ENCODE measurements around the gene TRMT11.
"Not testable (repeated sequence)": the region's sequence is repeated elsewhere in the genome, so short reads cannot be mapped to it uniquely, and the experiment has no call there.

GRCh38 chr6:126023474-126023873 is 37.1 kb downstream of the TRMT11 start:
- not testable (repeated sequence) for TF ChIP-seq EP300, CTCF (IDR thresholded peaks at IDR 0.05)

Measured in esophagus muscularis mucosa (tissue), 3 donors.